Measurements from ENCODE around the gene MEIG1. TPM values are rescaled to one million over a fixed set of nuclear protein-coding genes. Genes with fewer than 3 reads are reported as not detected.

Gene MEIG1
- total RNA-seq, 1 experiment from 2014 or later, result 0.54 TPM

GRCh38 chr10:14925268-14925667, 33.9 kb upstream of the MEIG1 start:
- in situ Hi-C loops (cut with HindIII; ENCODE audit: low pct_unique_long_range_greater_than_20kb, low sequenced_read_pairs) (no loop called here), intact Hi-C loops (cut with micrococcal nuclease; ENCODE audit: unreplicated experiment) (no loop called here)
- CTCF ChIA-PET, result no interaction called here
- no peaks in the 10 kb centered on the region for H3K27me3 ChIP-seq (ENCODE audit: control insufficient read depth, insufficient read depth, low read length)
- no TSS peak for BruUV-seq (replicated peaks)
- no peaks in the 10 kb centered on the region for H3K9me3 ChIP-seq (ENCODE audit: control insufficient read depth, insufficient read depth, low read depth, low read length)
- ATAC-seq (no peak), DNase-seq (ENCODE audit: low read depth, low spot score) (no peak)
- no peak overlapping the region for H3K27ac ChIP-seq (ENCODE audit: low read length)
- no peaks in the 10 kb centered on the region; the same call in 1 of the 2 replicates for H3K36me3 ChIP-seq (ENCODE audit: control insufficient read depth, insufficient read depth, low read length)
- POLR2A ChIA-PET, result no interaction called here
- TF ChIP-seq TCF7L2 (IDR thresholded peaks at IDR 0.05; ENCODE audit: low read depth, low read length), result no peak
- no peak for TF ChIP-seq POLR2AphosphoS5 (IDR thresholded peaks at IDR 0.05; ENCODE audit: low read depth, low read length)
- TF ChIP-seq REST (IDR thresholded peaks at IDR 0.05; ENCODE audit: insufficient read depth in 1 of 2, low read depth in 2 of 2, low read length in 1 of 2), result no peak
- no peak for TF ChIP-seq SIN3A (IDR thresholded peaks at IDR 0.05; ENCODE audit: borderline replicate concordance, insufficient read depth, low read depth, low read length)
- TF ChIP-seq CTCF (IDR thresholded peaks at IDR 0.05), result no peak
- H3K4me1 ChIP-seq (ENCODE audit: control insufficient read depth, insufficient read depth, low read length), result no peaks in the 10 kb centered on the region
- no peak overlapping the region for H3K4me3 ChIP-seq (ENCODE audit: low read depth in 2 of 2, low read length in 2 of 2)

GRCh38 chr10:14926061-14926470, 33.1 kb upstream of the MEIG1 start:
- intact Hi-C loops (cut with micrococcal nuclease; ENCODE audit: unreplicated experiment), result no loop called here
- Histone ChIP-seq H3K9me3 (ENCODE audit: control insufficient read depth, insufficient read depth, low read depth, low read length) (no peaks in the 10 kb centered on the region), H3K27ac (ENCODE audit: low read length) (no peak overlapping the region), H3K27me3 (ENCODE audit: control insufficient read depth, insufficient read depth, low read length) (no peaks in the 10 kb centered on the region), H3K36me3 (ENCODE audit: control insufficient read depth, insufficient read depth, low read length) (no peaks in the 10 kb centered on the region; the same call in none of the 2 replicates), H3K4me1 (ENCODE audit: control insufficient read depth, insufficient read depth, low read length) (no peaks in the 10 kb centered on the region), H3K4me3 (ENCODE audit: low read depth in 2 of 2, low read length in 2 of 2) (no peak overlapping the region)
- no TSS peak for BruUV-seq (replicated peaks)
- DNase-seq (ENCODE audit: low read depth, low spot score), result no peak
- ChIA-PET POLR2A (interaction anchor here (0.5 kb wide), 1 partner anchor 11 kb away, joined by 10 read pairs; no protein-coding TSS in a partner anchor), CTCF (no interaction called here)
- TF ChIP-seq SIN3A (IDR thresholded peaks at IDR 0.05; ENCODE audit: borderline replicate concordance, insufficient read depth, low read depth, low read length) (no peak), REST (IDR thresholded peaks at IDR 0.05; ENCODE audit: insufficient read depth in 1 of 2, low read depth in 2 of 2, low read length in 1 of 2) (no peak), POLR2AphosphoS5 (IDR thresholded peaks at IDR 0.05; ENCODE audit: low read depth, low read length) (no peak), TCF7L2 (IDR thresholded peaks at IDR 0.05; ENCODE audit: low read depth, low read length) (no peak), CTCF (IDR thresholded peaks at IDR 0.05) (no peak)
- ATAC-seq, result no peak
- in situ Hi-C loops (cut with HindIII; ENCODE audit: low pct_unique_long_range_greater_than_20kb, low sequenced_read_pairs), result no loop called here
